Parathyroid adenoma (tissue), 2 donors: Measurements from ENCODE around the gene OXCT1.

Experiments
- H2AFZ ChIP-seq: fragments of 300-600 bp; sonication (generic); one replicate; pipeline ENCODE4 v1.7.0; 2017; ENCODE audit warnings: antibody characterized with exemption, mild to moderate bottlenecking
- H3K27ac ChIP-seq: fragments of 300-600 bp; sonication (generic); one replicate; pipeline ENCODE4 v1.7.0; 2017
- H3K27me3 ChIP-seq: fragments of 300-600 bp; sonication (generic); one replicate; pipeline ENCODE4 v1.7.0; 2017; ENCODE audit warnings: low read length; ENCODE audit not compliant: control insufficient read depth, insufficient read depth
- H3K36me3 ChIP-seq: fragments of 300-600 bp; sonication (generic); one replicate; pipeline ENCODE4 v1.7.0; 2017; ENCODE audit warnings: low read length; ENCODE audit not compliant: control insufficient read depth, insufficient read depth
- H3K4me1 ChIP-seq: fragments of 300-600 bp; sonication (generic); one replicate; pipeline ENCODE4 v1.7.0; 2017; ENCODE audit warnings: control low read depth
- H3K4me2 ChIP-seq: fragments of 300-600 bp; sonication (generic); one replicate; pipeline ENCODE4 v1.7.0; 2017; ENCODE audit warnings: low read length
- H3K4me3 ChIP-seq: fragments of 300-600 bp; sonication (generic); one replicate; pipeline ENCODE4 v1.7.0; 2017; ENCODE audit warnings: low read depth, low read length
- H3K79me2 ChIP-seq: fragments of 300-600 bp; sonication (generic); one replicate; pipeline ENCODE4 v1.7.0; 2017; ENCODE audit warnings: control low read depth
- H3K9ac ChIP-seq: fragments of 300-600 bp; sonication (generic); one replicate; pipeline ENCODE4 v1.7.0; 2017; ENCODE audit warnings: mild to moderate bottlenecking
- H3K9me3 ChIP-seq: fragments of 300-600 bp; sonication (generic); one replicate; pipeline ENCODE4 v1.7.0; 2017; ENCODE audit warnings: low read length; ENCODE audit not compliant: control insufficient read depth
- TF ChIP-seq, protein P1 (sequence below): fragments of 300-600 bp; sonication (generic); IDR thresholded peaks from one replicate; pipeline ENCODE4 v1.7.0; 2017; ENCODE audit warnings: antibody characterized with exemption, mild to moderate bottlenecking
- donor health status: primary hyperparathyroidism.

Gene OXCT1

GRCh38 chr5:41869151-41869723 lies 988 bp downstream of the OXCT1 start:
- Histone ChIP-seq H3K79me2 (no peaks in the 10 kb centered on the region), H3K36me3 (no peaks in the 10 kb centered on the region), H3K9ac (no peak overlapping the region), H3K4me2 (peak overlapping the region; percentile 88), H3K4me1 (no peaks in the 10 kb centered on the region), H3K27me3 (no peaks in the 10 kb centered on the region), H3K9me3 (no peaks in the 10 kb centered on the region), H3K27ac (peak overlapping the region; percentile 80), H3K4me3 (peak overlapping the region; percentile 66), H2AFZ (peak overlapping the region; percentile 97)
- TF ChIP-seq, protein P1, sequence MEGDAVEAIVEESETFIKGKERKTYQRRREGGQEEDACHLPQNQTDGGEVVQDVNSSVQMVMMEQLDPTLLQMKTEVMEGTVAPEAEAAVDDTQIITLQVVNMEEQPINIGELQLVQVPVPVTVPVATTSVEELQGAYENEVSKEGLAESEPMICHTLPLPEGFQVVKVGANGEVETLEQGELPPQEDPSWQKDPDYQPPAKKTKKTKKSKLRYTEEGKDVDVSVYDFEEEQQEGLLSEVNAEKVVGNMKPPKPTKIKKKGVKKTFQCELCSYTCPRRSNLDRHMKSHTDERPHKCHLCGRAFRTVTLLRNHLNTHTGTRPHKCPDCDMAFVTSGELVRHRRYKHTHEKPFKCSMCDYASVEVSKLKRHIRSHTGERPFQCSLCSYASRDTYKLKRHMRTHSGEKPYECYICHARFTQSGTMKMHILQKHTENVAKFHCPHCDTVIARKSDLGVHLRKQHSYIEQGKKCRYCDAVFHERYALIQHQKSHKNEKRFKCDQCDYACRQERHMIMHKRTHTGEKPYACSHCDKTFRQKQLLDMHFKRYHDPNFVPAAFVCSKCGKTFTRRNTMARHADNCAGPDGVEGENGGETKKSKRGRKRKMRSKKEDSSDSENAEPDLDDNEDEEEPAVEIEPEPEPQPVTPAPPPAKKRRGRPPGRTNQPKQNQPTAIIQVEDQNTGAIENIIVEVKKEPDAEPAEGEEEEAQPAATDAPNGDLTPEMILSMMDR: no peak

DNA sequence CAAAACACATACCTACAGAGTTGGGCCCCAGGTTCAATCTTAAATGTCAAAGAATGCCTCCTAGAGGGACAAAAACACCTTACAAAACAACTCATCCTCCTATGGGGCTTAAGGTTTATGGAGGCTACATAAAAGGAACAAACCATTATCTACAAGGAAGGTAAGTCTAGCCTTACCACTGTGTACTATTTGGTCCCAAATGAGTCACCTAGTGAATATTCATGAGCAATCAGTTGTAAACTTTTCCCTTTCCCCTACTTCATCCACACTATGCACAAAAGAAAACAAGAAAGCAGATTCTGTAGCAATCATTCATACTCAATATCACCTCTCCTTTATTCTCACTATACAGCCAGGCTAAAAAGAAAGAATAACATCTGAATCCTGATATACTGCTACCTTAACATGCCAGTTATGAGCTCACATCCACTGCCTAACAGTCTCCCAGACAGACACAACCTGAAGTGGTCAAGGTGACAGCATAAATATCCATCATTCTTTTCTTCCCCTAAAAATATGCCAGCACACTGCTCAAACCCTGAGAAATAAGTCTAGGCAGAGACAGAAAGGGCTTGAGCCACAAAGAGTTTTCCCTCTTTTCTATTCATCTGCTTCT lies 6.2 kb downstream of the OXCT1 start:
- no peaks in the 10 kb centered on the region for H3K36me3 ChIP-seq
- H3K4me1 ChIP-seq: no peaks in the 10 kb centered on the region
- H3K4me2 ChIP-seq: no peak overlapping the region
- no peak overlapping the region for H3K4me3 ChIP-seq
- H2AFZ ChIP-seq: no peak overlapping the region
- no peaks in the 10 kb centered on the region for H3K9me3 ChIP-seq
- no peak overlapping the region for H3K27ac ChIP-seq
- H3K79me2 ChIP-seq: no peaks in the 10 kb centered on the region
- no peaks in the 10 kb centered on the region for H3K27me3 ChIP-seq
- TF ChIP-seq, protein P1: no peak
- no peak overlapping the region for H3K9ac ChIP-seq

- TF ChIP-seq, protein P1: no peak
These were observed 11.3 kb downstream of the OXCT1 start for GRCh38 chr5:41858890-41859289.

GRCh38 chr5:41857989-41858388 lies 12.2 kb downstream of the OXCT1 start:
- Histone ChIP-seq H3K9ac (no peak overlapping the region), H2AFZ (no peak overlapping the region), H3K4me3 (no peak overlapping the region), H3K4me1 (no peaks in the 10 kb centered on the region), H3K79me2 (no peaks in the 10 kb centered on the region), H3K27ac (no peak overlapping the region), H3K36me3 (no peaks in the 10 kb centered on the region), H3K4me2 (no peak overlapping the region), H3K27me3 (no peaks in the 10 kb centered on the region), H3K9me3 (no peaks in the 10 kb centered on the region)
- TF ChIP-seq, protein P1: no peak

More at GRCh38 chr5:41858890-41859289, 11.3 kb downstream of the OXCT1 start:
- Histone ChIP-seq H3K9me3 (no peaks in the 10 kb centered on the region), H3K4me2 (no peak overlapping the region), H3K36me3 (no peaks in the 10 kb centered on the region), H2AFZ (no peak overlapping the region), H3K27me3 (no peaks in the 10 kb centered on the region), H3K27ac (no peak overlapping the region), H3K4me3 (no peak overlapping the region), H3K9ac (no peak overlapping the region), H3K79me2 (no peaks in the 10 kb centered on the region), H3K4me1 (no peaks in the 10 kb centered on the region)
